Astrocyte of the cerebellum (primary cell): ENCODE data around the gene RNF144A.

ENCODE experiments used
- DNase-seq: peaks from one replicate; pipeline ENCODE4 v3.0.0-alpha.2; 2011; ENCODE audit warnings: low read depth
- H3K4me3 ChIP-seq: 2 replicates; pipeline ENCODE4 v1.5.1; 2011; ENCODE audit warnings: mild to moderate bottlenecking, low read depth, low read length, moderate library complexity
- CTCF ChIP-seq: IDR thresholded peaks from 2 replicates; pipeline ENCODE4 v1.5.1; 2012; ENCODE audit warnings: low read length, low read depth, moderate library complexity, mild to moderate bottlenecking; ENCODE audit errors: missing control alignments
- in situ Hi-C: cut with HindIII; loops from 2 replicates; pipeline ENCODE4 v1.10.0; 2017; ENCODE audit warnings: low sequenced_read_pairs

The RNF144A gene

GRCh38 chr2:7017671-7018281, 100.6 kb downstream of the RNF144A start:
- no peak overlapping the region for H3K4me3 ChIP-seq
- in situ Hi-C loops, result no loop called here
- no peak for DNase-seq
- TF ChIP-seq CTCF, result no peak

- H3K4me3 ChIP-seq, result no peak overlapping the region
- DNase-seq, result no peak
- no peak for TF ChIP-seq CTCF
- in situ Hi-C loops, result no loop called here
These were observed 101.1 kb downstream of the RNF144A start for GRCh38 chr2:7018282-7018701.

- H3K4me3 ChIP-seq, result no peak overlapping the region
- in situ Hi-C loops, result no loop called here
- DNase-seq, result no peak
- no peak for TF ChIP-seq CTCF
These were observed 101.6 kb downstream of the RNF144A start for GRCh38 chr2:7018767-7019166.

GRCh38 chr2:7019191-7019590, 102.0 kb downstream of the RNF144A start:
- in situ Hi-C loops, result no loop called here
- no peak for TF ChIP-seq CTCF
- H3K4me3 ChIP-seq, result no peak overlapping the region
- DNase-seq, result no peak

- in situ Hi-C loops, result loop anchor here (5.0 to 10.0 kb wide), 2 partner anchors 37 to 105 kb away; partner anchors contain the start of gene RNF144A
- H3K4me3 ChIP-seq, result no peak overlapping the region
- no peak for TF ChIP-seq CTCF
- no peak for DNase-seq
These were observed 102.8 kb downstream of the RNF144A start for GRCh38 chr2:7020059-7020458.

- DNase-seq, result no peak
- in situ Hi-C loops, result loop anchor here (5.0 to 10.0 kb wide), 2 partner anchors 37 to 106 kb away; partner anchors contain the start of gene RNF144A
- no peak overlapping the region for H3K4me3 ChIP-seq
- no peak for TF ChIP-seq CTCF
These were observed 103.3 kb downstream of the RNF144A start for GRCh38 chr2:7020468-7020867.
